Renal cortical epithelial cell (primary cell): ENCODE results near the gene ASB11. TPM values are rescaled to one million over a fixed set of nuclear protein-coding genes. Genes with fewer than 3 reads are reported as not detected.

Source experiments
- total RNA-seq: library from RNA; depleted of rRNA; stranded (reverse); fragments of >200 nt; gene quantifications from 2 replicates; pipeline ENCODE4 v1.2.3, GENCODE V29; 2014

The ASB11 gene
- total RNA-seq, 1 donor from 2014 or later: not detected

Other genes starting within 250 kb of the ASB11 start
- 3.0 and 4.0 TPM in 2 replicates for gene ASB9, start 45.6 kb downstream of the ASB11 start, total RNA-seq
- 13.4 and 20.1 TPM in 2 replicates for gene PIGA, start 19.9 kb upstream of the ASB11 start, total RNA-seq
- 0.05 TPM in 1 of 2 replicates, not detected in the other for gene VEGFD, start 68.8 kb upstream of the ASB11 start, total RNA-seq
- gene PIR, start 177.7 kb upstream of the ASB11 start, total RNA-seq: 4.2 and 6.3 TPM in 2 replicates
- gene BMX, start 185.2 kb upstream of the ASB11 start, total RNA-seq: 0.15 and 0.35 TPM in 2 replicates